HG02798 (cell line): ENCODE measurements around the gene TBX10.
"Not testable (repeated sequence)": the region's sequence is repeated elsewhere in the genome, so short reads cannot be mapped to it uniquely, and the experiment has no call there.

Experiments used
- ATAC-seq: cut with Tn5 transposase; IDR thresholded peaks from one replicate; pipeline ENCODE4 v1.9.1; 2021; ENCODE audit warnings: mild to moderate bottlenecking; ENCODE audit not compliant: unreplicated experiment, poor library complexity

TBX10 gene

GRCh38 chr11:67618901-67619659 lies 20.5 kb downstream of the TBX10 start:
- ATAC-seq: not testable (repeated sequence)

GRCh38 chr11:67617243-67617953 lies 22.2 kb downstream of the TBX10 start:
- ATAC-seq: no peak

GRCh38 chr11:67616431-67617242 lies 22.9 kb downstream of the TBX10 start:
- ATAC-seq: no peak

GRCh38 chr11:67615728-67616430 lies 23.7 kb downstream of the TBX10 start:
- ATAC-seq: no peak

- ATAC-seq: no peak
Observed at GRCh38 chr11:67614730-67615714, 24.5 kb downstream of the TBX10 start.

- peak; percentile 80 for ATAC-seq
Observed at GRCh38 chr11:67613960-67614715, 25.4 kb downstream of the TBX10 start.

- no peak for ATAC-seq
Observed at GRCh38 chr11:67613313-67613959, 26.1 kb downstream of the TBX10 start.

GRCh38 chr11:67612751-67613150 lies 26.8 kb downstream of the TBX10 start:
- ATAC-seq: no peak

GRCh38 chr11:67611704-67612587 lies 27.6 kb downstream of the TBX10 start:
- ATAC-seq: no peak

- ATAC-seq: no peak
Observed at GRCh38 chr11:67611165-67611564, 28.4 kb downstream of the TBX10 start.

GRCh38 chr11:67610302-67610868 lies 29.2 kb downstream of the TBX10 start:
- ATAC-seq: no peak

- no peak for ATAC-seq
Observed at GRCh38 chr11:67609316-67609715, 30.2 kb downstream of the TBX10 start.

GRCh38 chr11:67608486-67608885 lies 31.1 kb downstream of the TBX10 start:
- no peak for ATAC-seq

GRCh38 chr11:67607507-67607906 lies 32.1 kb downstream of the TBX10 start:
- no peak for ATAC-seq

GRCh38 chr11:67606492-67607295 lies 32.9 kb downstream of the TBX10 start, which contains the start of gene NDUFV1:
Gene NDUFV1, plus strand, starts transcription at chr11:67606936. Its CDS starts 69 bp downstream, at chr11:67607005.
- ATAC-seq: peak; percentile 98

GRCh38 chr11:67606093-67606491 lies 33.5 kb downstream of the TBX10 start:
- ATAC-seq: no peak
